Fibroblast of lung (primary cell): ENCODE measurements around the gene OPALIN.

Experiments used
- EZH2 ChIP-seq: IDR thresholded peaks from 2 replicates; pipeline ENCODE4 v1.5.1; 2012; ENCODE audit warnings: low read length, control low read depth, mild to moderate bottlenecking; ENCODE audit errors: missing control alignments
- TF ChIP-seq, protein P1 (sequence below), 2 donors: IDR thresholded peaks in 1 of 2; conservative IDR thresholded peaks in 1 of 2; 1 replicate in 1 of 2; 2 replicates in 1 of 2; pipeline ENCODE4 v1.5.1; 2011 to 2012; ENCODE audit warnings: low read length in 2 of 2, control low read depth in 1 of 2, inconsistent platforms in 1 of 2, low read depth in 1 of 2, mild to moderate bottlenecking in 1 of 2

DNA sequence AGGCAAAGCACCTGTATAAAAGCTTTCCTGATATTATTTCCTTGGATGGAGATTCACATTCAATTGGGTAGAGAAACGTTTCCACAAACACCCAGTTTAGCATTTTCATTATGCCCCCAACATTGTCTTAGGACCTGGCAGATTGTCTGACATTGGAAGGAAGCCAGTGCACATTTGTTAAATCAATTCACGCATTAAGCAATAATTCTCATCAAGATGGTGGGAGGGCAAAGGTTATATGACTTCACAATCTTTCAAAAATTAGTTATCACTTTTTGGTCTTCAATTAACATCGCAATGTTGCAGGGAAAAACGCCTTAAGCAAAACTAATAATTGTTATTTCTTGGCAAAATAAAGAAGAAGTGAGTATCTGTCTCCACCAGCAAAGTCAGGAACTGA is 16.4 kb downstream of the OPALIN start:
- TF ChIP-seq, protein P1, sequence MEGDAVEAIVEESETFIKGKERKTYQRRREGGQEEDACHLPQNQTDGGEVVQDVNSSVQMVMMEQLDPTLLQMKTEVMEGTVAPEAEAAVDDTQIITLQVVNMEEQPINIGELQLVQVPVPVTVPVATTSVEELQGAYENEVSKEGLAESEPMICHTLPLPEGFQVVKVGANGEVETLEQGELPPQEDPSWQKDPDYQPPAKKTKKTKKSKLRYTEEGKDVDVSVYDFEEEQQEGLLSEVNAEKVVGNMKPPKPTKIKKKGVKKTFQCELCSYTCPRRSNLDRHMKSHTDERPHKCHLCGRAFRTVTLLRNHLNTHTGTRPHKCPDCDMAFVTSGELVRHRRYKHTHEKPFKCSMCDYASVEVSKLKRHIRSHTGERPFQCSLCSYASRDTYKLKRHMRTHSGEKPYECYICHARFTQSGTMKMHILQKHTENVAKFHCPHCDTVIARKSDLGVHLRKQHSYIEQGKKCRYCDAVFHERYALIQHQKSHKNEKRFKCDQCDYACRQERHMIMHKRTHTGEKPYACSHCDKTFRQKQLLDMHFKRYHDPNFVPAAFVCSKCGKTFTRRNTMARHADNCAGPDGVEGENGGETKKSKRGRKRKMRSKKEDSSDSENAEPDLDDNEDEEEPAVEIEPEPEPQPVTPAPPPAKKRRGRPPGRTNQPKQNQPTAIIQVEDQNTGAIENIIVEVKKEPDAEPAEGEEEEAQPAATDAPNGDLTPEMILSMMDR (conservative IDR thresholded peaks at IDR 0.05 in 1 of 2, IDR thresholded peaks at IDR 0.05 in 1 of 2; ENCODE audit: low read depth in 1 of 2, low read length in 2 of 2) = no peak
- no peak for TF ChIP-seq EZH2
